Esophagus (tissue), 2 donors: Measurements from ENCODE around the gene HIVEP3. TPM values are rescaled to one million over a fixed set of nuclear protein-coding genes. Genes with fewer than 3 reads are reported as not detected.
"Not testable (repeated sequence)": the region's sequence is repeated elsewhere in the genome, so short reads cannot be mapped to it uniquely, and the experiment has no call there.

Experiments used
- H3K27ac ChIP-seq, 2 donors: one replicate each; pipeline ENCODE4 v1.5.1; 2013; ENCODE audit warnings: low read depth in 2 of 2, mild to moderate bottlenecking in 2 of 2, inconsistent platforms in 1 of 2, low read length in 1 of 2, moderate library complexity in 1 of 2
- H3K27me3 ChIP-seq, 2 donors: one replicate each; pipeline ENCODE4 v1.6.1; 2013; ENCODE audit warnings: low read length in 2 of 2, control low read depth in 1 of 2, mild to moderate bottlenecking in 1 of 2; ENCODE audit not compliant: insufficient read depth in 2 of 2, control insufficient read depth in 1 of 2
- H3K36me3 ChIP-seq, 2 donors: one replicate each; pipeline ENCODE4 v1.6.1; 2013; ENCODE audit warnings: low read length in 1 of 2; ENCODE audit not compliant: control insufficient read depth in 2 of 2, insufficient read depth in 2 of 2
- H3K4me1 ChIP-seq, 2 donors: one replicate each; pipeline ENCODE4 v1.6.1; 2013; ENCODE audit warnings: low read length in 1 of 2; ENCODE audit not compliant: control insufficient read depth in 2 of 2, insufficient read depth in 2 of 2
- H3K4me3 ChIP-seq, 2 donors: one replicate each; pipeline ENCODE4 v1.5.1; 2013; ENCODE audit warnings: low read length in 2 of 2, mild to moderate bottlenecking in 2 of 2, low read depth in 1 of 2, moderate library complexity in 1 of 2
- H3K9me3 ChIP-seq, 2 donors: one replicate each; pipeline ENCODE4 v1.6.1; 2013; ENCODE audit warnings: mild to moderate bottlenecking in 2 of 2, low read depth in 1 of 2, low read length in 1 of 2, moderate library complexity in 1 of 2; ENCODE audit not compliant: control insufficient read depth in 2 of 2, insufficient read depth in 1 of 2
- WGBS, 2 donors: extraction: QIAGEN DNeasy Blood & Tissue Kit; methylation state at CpG; one replicate each; pipeline ENCODE4 v1.1.7; 2013; 5-methylcytosine and 5-hydroxymethylcytosine counted together
- polyA plus RNA-seq, 2 donors: library from polyadenylated mRNA; stranded (reverse); fragments of 200-250 nt; gene quantifications; one replicate each; pipeline ENCODE4 v1.2.3, GENCODE V29; 2013
- donor health status: healthy with polysubstance abuse.
- donor health status: Bipolar disorder and iron deficiency.

The HIVEP3 gene
- polyA plus RNA-seq, 2 donors = 2.7 to 10.0 TPM

- Histone ChIP-seq H3K4me1 (no peaks in the 10 kb centered on the region), H3K27me3 (no peaks in the 10 kb centered on the region), H3K27ac (no peak overlapping the region), H3K36me3 (no peaks in the 10 kb centered on the region), H3K9me3 (no peaks in the 10 kb centered on the region), H3K4me3 (no peak overlapping the region)
- WGBS, 2 donors = 81 to 82% methylated on average over 3 of the region's 3 CpGs
Measured at GRCh38 chr1:41931578-41931977, 12.9 kb upstream of the HIVEP3 start.

- Histone ChIP-seq H3K9me3 (no peaks in the 10 kb centered on the region), H3K4me1 (no peaks in the 10 kb centered on the region), H3K36me3 (no peaks in the 10 kb centered on the region), H3K27ac (no peak overlapping the region), H3K27me3 (no peaks in the 10 kb centered on the region), H3K4me3 (no peak overlapping the region)
Measured at GRCh38 chr1:41927118-41927517, 8.4 kb upstream of the HIVEP3 start.

GRCh38 chr1:41925712-41926111, 7.0 kb upstream of the HIVEP3 start:
- WGBS, 2 donors = 48 to 61% methylated on average over 1 of the region's 1 CpG
- H3K4me1 ChIP-seq = no peaks in the 10 kb centered on the region

DNA sequence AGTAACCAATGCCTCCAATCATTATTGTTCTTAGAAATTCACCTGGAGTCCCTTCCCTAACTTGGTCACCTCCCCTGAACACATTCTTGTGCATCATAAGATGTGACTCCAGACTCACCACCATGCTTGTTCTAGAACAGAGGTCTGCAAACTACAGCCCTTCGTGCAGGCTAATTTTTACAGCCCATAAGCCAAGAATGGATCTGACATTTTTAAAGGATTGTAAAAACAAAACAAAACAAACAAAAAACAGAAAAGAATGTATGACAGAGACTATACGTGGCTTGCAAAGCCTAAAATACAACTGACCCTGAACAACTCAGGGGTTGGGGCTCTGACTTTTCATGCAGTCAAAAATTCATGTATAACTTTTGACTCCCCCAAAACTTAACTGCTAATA, 6.2 kb upstream of the HIVEP3 start:
- H3K9me3 ChIP-seq = no peaks in the 10 kb centered on the region
- peaks cover 0 to 1% of the 10 kb centered on the region in 2 donors for H3K4me1 ChIP-seq
- H3K4me3 ChIP-seq = no peak overlapping the region
- no peak overlapping the region for H3K27ac ChIP-seq
- H3K36me3 ChIP-seq = no peaks in the 10 kb centered on the region
- WGBS, 2 donors = 56 to 58% methylated on average over 2 of the region's 2 CpGs
- H3K27me3 ChIP-seq = no peaks in the 10 kb centered on the region

More at GRCh38 chr1:41925712-41926111, 7.0 kb upstream of the HIVEP3 start:
- H3K4me3 ChIP-seq = no peak overlapping the region
- H3K36me3 ChIP-seq = no peaks in the 10 kb centered on the region
- H3K27ac ChIP-seq = no peak overlapping the region
- H3K9me3 ChIP-seq = no peaks in the 10 kb centered on the region
- H3K27me3 ChIP-seq = no peaks in the 10 kb centered on the region

DNA sequence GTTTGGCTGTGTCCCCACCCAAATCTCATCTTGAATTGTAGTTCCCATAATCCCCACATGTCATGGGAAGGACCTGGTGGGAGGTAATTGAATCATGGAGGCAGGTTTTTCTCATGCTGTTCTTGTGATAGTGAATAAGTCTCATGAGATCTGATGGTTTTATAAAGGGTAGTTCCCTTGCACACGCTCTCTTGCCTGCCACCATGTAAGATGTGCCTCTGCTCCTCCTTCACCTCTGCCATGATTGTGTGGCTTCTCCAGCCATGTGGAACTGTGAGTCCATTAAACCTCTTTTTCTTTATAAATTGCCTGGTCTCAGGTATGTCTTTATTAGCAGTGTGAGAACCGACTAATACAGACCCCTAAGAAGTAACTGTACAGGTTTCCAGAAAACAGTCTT, 2.5 kb upstream of the HIVEP3 start:
- H3K4me1 ChIP-seq = peaks cover 0 to 13% of the 10 kb centered on the region in 2 donors
- H3K36me3 ChIP-seq, H3K9me3 ChIP-seq, H3K4me3 ChIP-seq, H3K27ac ChIP-seq, H3K27me3 ChIP-seq: not testable (repeated sequence)
- WGBS, 2 donors = 96 to 97% methylated on average over 2 of the region's 2 CpGs

DNA sequence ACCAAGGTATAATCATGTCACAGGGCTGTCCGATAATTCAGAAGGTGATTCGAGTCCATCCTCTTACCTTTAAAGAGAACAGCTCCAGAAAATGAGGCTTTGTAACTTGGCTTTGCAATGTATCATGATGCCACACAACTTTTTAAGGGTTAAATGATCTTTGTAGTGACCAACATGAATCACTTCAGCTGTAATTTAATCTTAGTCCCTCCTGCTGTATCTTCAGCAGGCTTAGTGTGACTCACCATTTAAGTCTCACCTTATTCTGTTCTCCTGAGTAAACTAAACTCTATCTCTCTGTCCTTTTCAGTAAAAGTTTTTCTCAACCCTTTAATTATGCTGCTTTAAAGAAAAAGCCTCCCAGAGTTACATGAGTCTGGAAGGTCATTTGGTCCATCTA, 1.9 kb upstream of the HIVEP3 start:
- Histone ChIP-seq H3K36me3 (no peaks in the 10 kb centered on the region), H3K27ac (no peak overlapping the region), H3K4me1 (peaks cover 0 to 15% of the 10 kb centered on the region in 2 donors), H3K4me3 (no peak overlapping the region), H3K9me3 (no peaks in the 10 kb centered on the region), H3K27me3 (no peaks in the 10 kb centered on the region)
- 81 to 87% methylated on average over 2 of the region's 2 CpGs for WGBS, 2 donors

DNA sequence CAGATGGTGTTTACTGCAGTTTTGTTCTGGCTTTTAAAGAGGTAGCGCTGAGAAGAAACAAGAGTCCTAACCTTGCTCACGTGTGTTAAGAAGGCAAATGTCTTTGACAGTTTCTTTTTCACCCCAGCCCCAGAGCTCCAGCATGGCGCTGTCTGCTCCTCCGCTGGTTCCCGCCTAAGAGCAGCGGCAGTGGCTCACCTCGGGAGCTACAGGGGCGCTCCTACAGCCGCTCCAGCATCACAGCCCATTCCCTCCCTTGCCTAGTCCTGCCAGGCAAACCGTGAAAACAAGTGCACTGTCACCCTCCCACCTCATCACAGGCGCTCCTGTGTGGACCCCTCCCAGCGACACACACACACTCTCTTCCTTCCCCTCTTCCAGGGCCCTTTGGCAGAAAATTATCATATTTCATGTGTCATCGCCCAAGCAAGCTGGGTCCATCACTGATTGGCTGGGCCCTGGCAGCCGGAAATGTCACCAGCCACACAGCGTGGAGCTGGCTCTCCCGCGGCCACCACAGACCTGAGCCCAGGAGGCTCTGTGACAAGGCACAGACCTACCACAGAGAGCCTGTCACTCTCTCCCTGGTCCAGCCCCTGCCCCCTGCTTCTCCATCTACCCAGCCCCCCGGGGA, 1.2 kb upstream of the HIVEP3 start:
- Histone ChIP-seq H3K9me3 (no peaks in the 10 kb centered on the region), H3K27me3 (no peaks in the 10 kb centered on the region), H3K27ac (no peak overlapping the region), H3K4me1 (peaks cover 0 to 15% of the 10 kb centered on the region in 2 donors), H3K4me3 (no peak overlapping the region), H3K36me3 (no peaks in the 10 kb centered on the region)
- 59 to 62% methylated on average over 18 of the region's 18 CpGs for WGBS, 2 donors

GRCh38 chr1:41919131-41919530, 409 bp upstream of the HIVEP3 start:
- no peaks in the 10 kb centered on the region for H3K9me3 ChIP-seq
- peaks cover 0 to 15% of the 10 kb centered on the region in 2 donors for H3K4me1 ChIP-seq
- H3K36me3 ChIP-seq = no peaks in the 10 kb centered on the region
- H3K27me3 ChIP-seq = no peaks in the 10 kb centered on the region
- no peak overlapping the region for H3K4me3 ChIP-seq
- 53 to 60% methylated on average over 9 of the region's 9 CpGs for WGBS, 2 donors
- no peak overlapping the region for H3K27ac ChIP-seq

GRCh38 chr1:41917835-41918449, 780 bp downstream of the HIVEP3 start:
- WGBS, 2 donors = 1 to 2% methylated on average over 25 to 53 of the region's 53 CpGs
- H3K36me3 ChIP-seq = no peaks in the 10 kb centered on the region
- H3K27me3 ChIP-seq = no peaks in the 10 kb centered on the region
- H3K27ac ChIP-seq = no peak overlapping the region
- no peaks in the 10 kb centered on the region for H3K9me3 ChIP-seq
- H3K4me1 ChIP-seq = peaks cover 0 to 15% of the 10 kb centered on the region in 2 donors
- H3K4me3 ChIP-seq = peak overlapping the region; percentile 71 to 76

DNA sequence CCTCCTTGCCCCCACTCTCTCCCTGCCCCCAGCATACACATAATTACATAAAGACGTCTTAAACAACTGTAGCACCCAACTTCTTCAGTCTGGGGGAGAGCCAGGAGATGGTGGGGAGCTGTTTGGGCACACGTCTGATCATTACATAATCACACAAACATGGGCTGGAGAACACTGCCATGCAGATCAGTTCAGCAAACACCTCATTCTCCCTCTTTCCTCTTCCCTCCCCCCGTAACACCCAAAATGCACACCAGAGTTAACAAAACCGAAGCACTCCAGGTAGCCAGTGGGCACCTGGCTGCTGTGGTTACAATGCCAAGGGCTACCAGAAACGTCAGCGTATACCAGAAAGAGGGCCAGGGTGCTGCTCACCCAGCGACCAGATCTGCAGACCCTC, 1.6 kb downstream of the HIVEP3 start:
- no peak overlapping the region for H3K27ac ChIP-seq
- WGBS, 2 donors = 61 to 63% methylated on average over 7 of the region's 7 CpGs
- peaks cover 0 to 15% of the 10 kb centered on the region in 2 donors for H3K4me1 ChIP-seq
- no peak overlapping the region for H3K4me3 ChIP-seq
- H3K36me3 ChIP-seq = no peaks in the 10 kb centered on the region
- no peaks in the 10 kb centered on the region for H3K9me3 ChIP-seq
- H3K27me3 ChIP-seq = no peaks in the 10 kb centered on the region
